Mesendoderm (in vitro differentiated cells): ENCODE measurements around the gene GOLGA3.
"Not testable (repeated sequence)": the region's sequence is repeated elsewhere in the genome, so short reads cannot be mapped to it uniquely, and the experiment has no call there.

Experiments
- DNase-seq: peaks from one replicate; pipeline ENCODE4 v3.0.0; 2013
- H2AK5ac ChIP-seq: 2 replicates; pipeline ENCODE4 v1.6.1; 2013; ENCODE audit warnings: low read length, inconsistent platforms
- H2BK120ac ChIP-seq: 2 replicates; pipeline ENCODE4 v1.6.1; 2013; ENCODE audit warnings: low read depth, mild to moderate bottlenecking, low read length, moderate library complexity, mixed read lengths
- H2BK15ac ChIP-seq: replicated peaks from 2 replicates; pipeline ENCODE4 v1.6.1; 2013; ENCODE audit warnings: low read depth, mild to moderate bottlenecking, moderate library complexity
- H2BK5ac ChIP-seq: 2 replicates; pipeline ENCODE4 v1.6.1; 2013; ENCODE audit warnings: low read length, inconsistent platforms
- H3K18ac ChIP-seq: 2 replicates; pipeline ENCODE4 v1.6.1; 2013; ENCODE audit warnings: mild to moderate bottlenecking, low read length, mixed read lengths
- H3K23ac ChIP-seq: one replicate; pipeline ENCODE4 v1.6.1; 2013; ENCODE audit warnings: low read length
- H3K27ac ChIP-seq: 2 replicates; pipeline ENCODE4 v1.5.1; 2013; ENCODE audit warnings: low read depth, mild to moderate bottlenecking, inconsistent platforms, low read length, moderate library complexity
- H3K27me3 ChIP-seq: 2 replicates; pipeline ENCODE4 v1.6.1; 2013; ENCODE audit warnings: low read length, control low read depth, mild to moderate bottlenecking, inconsistent platforms; ENCODE audit not compliant: insufficient read depth, poor library complexity
- H3K36me3 ChIP-seq: 2 replicates; pipeline ENCODE4 v1.6.1; 2013; ENCODE audit warnings: low read length, inconsistent platforms; ENCODE audit not compliant: control insufficient read depth, insufficient read depth
- H3K4ac ChIP-seq: one replicate; pipeline ENCODE4 v1.6.1; 2013; ENCODE audit warnings: low read depth, mild to moderate bottlenecking, low read length, moderate library complexity
- H3K4me1 ChIP-seq: 2 replicates; pipeline ENCODE4 v1.6.1; 2013; ENCODE audit warnings: low read depth, low read length, inconsistent platforms; ENCODE audit not compliant: control insufficient read depth
- H3K4me2 ChIP-seq: 2 replicates; pipeline ENCODE4 v1.6.1; 2013; ENCODE audit warnings: low read length
- H3K4me3 ChIP-seq: 2 replicates; pipeline ENCODE4 v1.5.1; 2013; ENCODE audit warnings: mild to moderate bottlenecking, low read length
- H3K56ac ChIP-seq: one replicate; pipeline ENCODE4 v1.6.1; 2013; ENCODE audit warnings: low read length
- H3K79me1 ChIP-seq: 2 replicates; pipeline ENCODE4 v1.6.1; 2013; ENCODE audit warnings: low read length, inconsistent platforms
- H3K79me2 ChIP-seq: 2 replicates; pipeline ENCODE4 v1.6.1; 2013; ENCODE audit warnings: mild to moderate bottlenecking, low read length; ENCODE audit not compliant: control insufficient read depth, insufficient read depth
- H3K9ac ChIP-seq: 2 replicates; pipeline ENCODE4 v1.6.1; 2013; ENCODE audit warnings: low read length, inconsistent platforms
- H4K5ac ChIP-seq: one replicate; pipeline ENCODE4 v1.6.1; 2013; ENCODE audit warnings: low read length
- H4K8ac ChIP-seq: one replicate; pipeline ENCODE4 v1.6.1; 2013; ENCODE audit warnings: low read depth, mild to moderate bottlenecking, control low read depth, low read length, moderate library complexity
- WGBS: extraction: QIAGEN DNeasy Blood & Tissue Kit; methylation state at CpG from one replicate; pipeline ENCODE4 v1.1.7; 2013; ENCODE audit warnings: low lambda C conversion rate, missing lambda C conversion rate; ENCODE audit not compliant: insufficient coverage; ENCODE audit errors: extremely low coverage; 5-methylcytosine and 5-hydroxymethylcytosine counted together

Gene GOLGA3

GRCh38 chr12:132850291-132850690 is 21.6 kb upstream of the GOLGA3 start:
- Histone ChIP-seq H3K9ac (no peak overlapping the region), H4K8ac (no peak overlapping the region), H3K56ac (no peak overlapping the region), H3K36me3 (peaks cover 13% of the 10 kb centered on the region), H2BK5ac (no peak overlapping the region), H3K18ac (no peak overlapping the region), H3K27ac (no peak overlapping the region), H3K4me1 (no peaks in the 10 kb centered on the region), H3K23ac (no peak overlapping the region), H2BK120ac (no peak overlapping the region), H3K79me2 (no peaks in the 10 kb centered on the region), H3K79me1 (no peaks in the 10 kb centered on the region), H3K4ac (no peak overlapping the region), H3K4me3 (no peak overlapping the region), H3K27me3 (no peaks in the 10 kb centered on the region), H2AK5ac (no peak overlapping the region), H2BK15ac (no peak overlapping the region), H4K5ac (no peak overlapping the region), H3K4me2 (no peak overlapping the region)
- no CpG with 5 or more reads among the region's 16 CpGs for WGBS
- no peak for DNase-seq

GRCh38 chr12:132848521-132848920 is 19.9 kb upstream of the GOLGA3 start:
- Histone ChIP-seq H4K5ac (no peak overlapping the region), H2BK15ac (no peak overlapping the region), H3K36me3 (peaks cover 12% of the 10 kb centered on the region), H3K18ac (no peak overlapping the region), H3K4me2 (no peak overlapping the region), H3K4ac (no peak overlapping the region), H3K27ac (no peak overlapping the region), H3K9ac (no peak overlapping the region), H2AK5ac (no peak overlapping the region), H2BK5ac (no peak overlapping the region), H2BK120ac (no peak overlapping the region), H3K79me2 (no peaks in the 10 kb centered on the region), H4K8ac (no peak overlapping the region), H3K79me1 (no peaks in the 10 kb centered on the region), H3K56ac (no peak overlapping the region), H3K4me3 (no peak overlapping the region), H3K4me1 (no peaks in the 10 kb centered on the region), H3K27me3 (no peaks in the 10 kb centered on the region), H3K23ac (no peak overlapping the region)
- no CpG with 5 or more reads among the region's 13 CpGs for WGBS
- no peak for DNase-seq

- H3K4me2 ChIP-seq: no peak overlapping the region
- H2BK5ac ChIP-seq: no peak overlapping the region
- H3K27me3 ChIP-seq: no peaks in the 10 kb centered on the region
- H2BK15ac ChIP-seq: no peak overlapping the region
- peak overlapping the region; percentile 49 for H3K56ac ChIP-seq
- H3K9ac ChIP-seq: no peak overlapping the region
- no peak overlapping the region for H2AK5ac ChIP-seq
- no peak overlapping the region for H3K27ac ChIP-seq
- H3K4me3 ChIP-seq: no peak overlapping the region
- no peak overlapping the region for H4K5ac ChIP-seq
- WGBS: no CpG with 5 or more reads among the region's 30 CpGs
- H3K4ac ChIP-seq: no peak overlapping the region
- peaks cover 12% of the 10 kb centered on the region for H3K36me3 ChIP-seq
- H3K18ac ChIP-seq: no peak overlapping the region
- H2BK120ac ChIP-seq: no peak overlapping the region
- H3K79me2 ChIP-seq: no peaks in the 10 kb centered on the region
- no peak overlapping the region for H3K23ac ChIP-seq
- peak; percentile 74 for DNase-seq
- no peak overlapping the region for H4K8ac ChIP-seq
- no peaks in the 10 kb centered on the region for H3K4me1 ChIP-seq
- no peaks in the 10 kb centered on the region for H3K79me1 ChIP-seq
These were observed 19.0 kb upstream of the GOLGA3 start for GRCh38 chr12:132847363-132848356.

GRCh38 chr12:132844681-132845080 is 16.0 kb upstream of the GOLGA3 start:
- not testable (repeated sequence) for H2BK120ac ChIP-seq, H3K4me3 ChIP-seq, H4K8ac ChIP-seq, H3K4me2 ChIP-seq, H4K5ac ChIP-seq, H2AK5ac ChIP-seq, H3K9ac ChIP-seq, H3K23ac ChIP-seq, H3K4me1 ChIP-seq, H3K4ac ChIP-seq, H2BK5ac ChIP-seq, H3K79me2 ChIP-seq, H3K27me3 ChIP-seq, H3K27ac ChIP-seq, H3K18ac ChIP-seq, DNase-seq, H2BK15ac ChIP-seq, H3K79me1 ChIP-seq, H3K56ac ChIP-seq
- no CpG with 5 or more reads among the region's 11 CpGs for WGBS
- peaks cover 11% of the 10 kb centered on the region for H3K36me3 ChIP-seq

- Histone ChIP-seq H3K18ac (no peak overlapping the region), H2BK15ac (no peak overlapping the region), H3K79me2 (no peaks in the 10 kb centered on the region), H3K4me1 (no peaks in the 10 kb centered on the region), H3K23ac (no peak overlapping the region), H3K4me2 (no peak overlapping the region), H2BK120ac (no peak overlapping the region), H4K8ac (no peak overlapping the region), H2AK5ac (no peak overlapping the region), H3K79me1 (no peaks in the 10 kb centered on the region), H3K9ac (no peak overlapping the region), H3K27me3 (no peaks in the 10 kb centered on the region), H3K4me3 (no peak overlapping the region), H2BK5ac (no peak overlapping the region), H3K27ac (no peak overlapping the region), H3K56ac (no peak overlapping the region), H3K4ac (no peak overlapping the region), H4K5ac (no peak overlapping the region), H3K36me3 (peaks cover 11% of the 10 kb centered on the region)
- no peak for DNase-seq
- no CpG with 5 or more reads among the region's 21 CpGs for WGBS
These were observed 13.9 kb upstream of the GOLGA3 start for GRCh38 chr12:132842449-132843045.
